Large intestine (tissue), 3 donors: ENCODE measurements around the gene ENOSF1. TPM values are rescaled to one million over a fixed set of nuclear protein-coding genes. Genes with fewer than 3 reads are reported as not detected.

ENCODE experiments used
- DNase-seq, 2 donors: peaks; one replicate each; pipeline versions ENCODE4 v3.0.0 to v3.0.0-alpha.2; 2013
- H3K27ac ChIP-seq: one replicate; pipeline ENCODE4 v1.5.1; 2013; ENCODE audit warnings: low read length
- H3K27me3 ChIP-seq: 2 replicates; pipeline ENCODE4 v1.6.1; 2013; ENCODE audit warnings: low read length; ENCODE audit not compliant: control insufficient read depth, insufficient read depth
- H3K36me3 ChIP-seq: 2 replicates; pipeline ENCODE4 v1.6.1; 2013; ENCODE audit warnings: low read length; ENCODE audit not compliant: control insufficient read depth, insufficient read depth
- H3K4me1 ChIP-seq: one replicate; pipeline ENCODE4 v1.6.1; 2013; ENCODE audit warnings: low read length; ENCODE audit not compliant: control insufficient read depth, insufficient read depth
- H3K4me3 ChIP-seq: one replicate; pipeline ENCODE4 v1.5.1; 2013; ENCODE audit warnings: low read length
- H3K9me3 ChIP-seq: one replicate; pipeline ENCODE4 v1.6.1; 2013; ENCODE audit warnings: mild to moderate bottlenecking, low read depth, low read length, moderate library complexity; ENCODE audit not compliant: control insufficient read depth
- WGBS: methylation state at CpG from one replicate; pipeline ENCODE4 v1.1.5; 2013; ENCODE audit warnings: low lambda C conversion rate; ENCODE audit not compliant: insufficient coverage; 5-methylcytosine and 5-hydroxymethylcytosine counted together
- polyA plus RNA-seq: library from polyadenylated mRNA; unstranded; fragments of 120-200 nt; gene quantifications from one replicate; pipeline ENCODE4 v1.2.1, GENCODE V29; 2013

The ENOSF1 gene
- polyA plus RNA-seq, 1 donor, result 291 TPM

GRCh38 chr18:650428-650858 lies 62.0 kb downstream of the ENOSF1 start:
- Histone ChIP-seq H3K4me1 (no peaks in the 10 kb centered on the region), H3K4me3 (no peak overlapping the region), H3K36me3 (no peaks in the 10 kb centered on the region), H3K27me3 (no peaks in the 10 kb centered on the region), H3K27ac (no peak overlapping the region), H3K9me3 (no peaks in the 10 kb centered on the region)
- DNase-seq, result no peak
- WGBS, result 60% methylated on average over 2 of the region's 6 CpGs

- H3K27ac ChIP-seq, result no peak overlapping the region
- DNase-seq, result no peak
- H3K9me3 ChIP-seq, result no peaks in the 10 kb centered on the region
- WGBS, result 60% methylated on average over 2 of the region's 5 CpGs
- H3K36me3 ChIP-seq, result no peaks in the 10 kb centered on the region
- no peaks in the 10 kb centered on the region for H3K27me3 ChIP-seq
- no peaks in the 10 kb centered on the region for H3K4me1 ChIP-seq
- H3K4me3 ChIP-seq, result no peak overlapping the region
These were observed 63.1 kb downstream of the ENOSF1 start for GRCh38 chr18:649341-649740.

GRCh38 chr18:647304-647703 lies 65.1 kb downstream of the ENOSF1 start:
- Histone ChIP-seq H3K9me3 (no peaks in the 10 kb centered on the region), H3K36me3 (no peaks in the 10 kb centered on the region), H3K4me3 (no peak overlapping the region), H3K4me1 (no peaks in the 10 kb centered on the region), H3K27ac (no peak overlapping the region), H3K27me3 (no peaks in the 10 kb centered on the region)
- no peak for DNase-seq
- 80% methylated on average over 2 of the region's 5 CpGs for WGBS

- Histone ChIP-seq H3K27ac (no peak overlapping the region), H3K36me3 (no peaks in the 10 kb centered on the region), H3K9me3 (no peaks in the 10 kb centered on the region), H3K27me3 (no peaks in the 10 kb centered on the region), H3K4me1 (no peaks in the 10 kb centered on the region), H3K4me3 (no peak overlapping the region)
- 67% methylated on average over 1 of the region's 2 CpGs for WGBS
- no peak for DNase-seq
These were observed 67.9 kb downstream of the ENOSF1 start for GRCh38 chr18:644395-645004.

- Histone ChIP-seq H3K27ac (no peak overlapping the region), H3K27me3 (no peaks in the 10 kb centered on the region), H3K36me3 (no peaks in the 10 kb centered on the region), H3K9me3 (no peaks in the 10 kb centered on the region), H3K4me1 (no peaks in the 10 kb centered on the region), H3K4me3 (no peak overlapping the region)
- WGBS, result 94% methylated on average over 2 of the region's 6 CpGs
- DNase-seq, result no peak
These were observed 71.2 kb downstream of the ENOSF1 start for GRCh38 chr18:641224-641623.

GRCh38 chr18:635171-635570 lies 77.3 kb downstream of the ENOSF1 start:
- no peak overlapping the region for H3K27ac ChIP-seq
- no peaks in the 10 kb centered on the region for H3K27me3 ChIP-seq
- H3K4me3 ChIP-seq, result no peak overlapping the region
- DNase-seq, result no peak
- no peaks in the 10 kb centered on the region for H3K36me3 ChIP-seq
- H3K4me1 ChIP-seq, result no peaks in the 10 kb centered on the region
- WGBS, result no CpG with 5 or more reads among the region's 8 CpGs
- H3K9me3 ChIP-seq, result no peaks in the 10 kb centered on the region

GRCh38 chr18:634551-635045 lies 77.8 kb downstream of the ENOSF1 start:
- 60% methylated on average over 1 of the region's 2 CpGs for WGBS
- H3K27ac ChIP-seq, result no peak overlapping the region

GRCh38 chr18:631560-631959 lies 80.9 kb downstream of the ENOSF1 start:
- no peak overlapping the region for H3K27ac ChIP-seq
- no peaks in the 10 kb centered on the region for H3K36me3 ChIP-seq
- H3K4me3 ChIP-seq, result no peak overlapping the region
- no peaks in the 10 kb centered on the region for H3K27me3 ChIP-seq
- no peak for DNase-seq
- H3K4me1 ChIP-seq, result no peaks in the 10 kb centered on the region
- H3K9me3 ChIP-seq, result no peaks in the 10 kb centered on the region

More at GRCh38 chr18:634551-635045, 77.8 kb downstream of the ENOSF1 start:
- no peaks in the 10 kb centered on the region for H3K9me3 ChIP-seq
- H3K4me3 ChIP-seq, result no peak overlapping the region
- H3K27me3 ChIP-seq, result no peaks in the 10 kb centered on the region
- H3K4me1 ChIP-seq, result no peaks in the 10 kb centered on the region
- DNase-seq, result no peak
- H3K36me3 ChIP-seq, result no peaks in the 10 kb centered on the region

- Histone ChIP-seq H3K27ac (no peak overlapping the region), H3K36me3 (no peaks in the 10 kb centered on the region), H3K9me3 (no peaks in the 10 kb centered on the region), H3K4me3 (no peak overlapping the region), H3K27me3 (no peaks in the 10 kb centered on the region), H3K4me1 (no peaks in the 10 kb centered on the region)
- no CpG with 5 or more reads among the region's 6 CpGs for WGBS
- no peak for DNase-seq
These were observed 82.9 kb downstream of the ENOSF1 start for GRCh38 chr18:629269-630150.

- WGBS, result no CpG with 5 or more reads among the region's 2 CpGs
- H3K4me1 ChIP-seq, result no peaks in the 10 kb centered on the region
- H3K27ac ChIP-seq, result no peak overlapping the region
- H3K36me3 ChIP-seq, result no peaks in the 10 kb centered on the region
- H3K27me3 ChIP-seq, result no peaks in the 10 kb centered on the region
- DNase-seq, result no peak
- no peak overlapping the region for H3K4me3 ChIP-seq
- no peaks in the 10 kb centered on the region for H3K9me3 ChIP-seq
These were observed 85.2 kb downstream of the ENOSF1 start for GRCh38 chr18:627231-627630.
